AG10803 (cell line): ENCODE data around the gene TBC1D25.

Experiments
- DNase-seq: peaks from one replicate; pipeline ENCODE4 v3.0.0; 2010; ENCODE audit warnings: low read depth
- H3K4me3 ChIP-seq: 2 replicates; pipeline ENCODE4 v1.5.1; 2011; ENCODE audit warnings: mild to moderate bottlenecking, low read length, control low read depth
- TF ChIP-seq, protein P1 (sequence below): conservative IDR thresholded peaks from 2 replicates; pipeline ENCODE4 v1.5.1; 2011; ENCODE audit warnings: mild to moderate bottlenecking, low read length, control low read depth, inconsistent platforms

The TBC1D25 gene

DNA sequence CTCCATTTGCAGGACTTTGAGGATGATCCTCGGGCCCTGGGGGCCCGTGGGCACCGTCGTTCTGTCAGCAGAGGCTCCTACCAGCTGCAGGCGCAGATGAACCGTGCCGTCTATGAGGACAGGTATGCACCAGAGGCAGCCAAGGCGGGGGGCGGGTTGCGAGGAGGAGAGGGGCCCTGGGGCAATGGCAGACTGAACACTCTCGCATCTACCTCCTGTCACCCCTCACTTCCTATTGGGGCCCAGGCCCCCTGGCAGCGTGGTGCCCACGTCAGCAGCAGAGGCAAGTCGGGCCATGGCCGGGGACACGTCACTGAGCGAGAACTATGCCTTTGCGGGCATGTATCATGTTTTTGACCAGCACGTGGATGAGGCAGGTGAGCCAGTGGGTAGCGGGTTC, 59.8 kb downstream of the TBC1D25 start:
- TF ChIP-seq, protein P1, sequence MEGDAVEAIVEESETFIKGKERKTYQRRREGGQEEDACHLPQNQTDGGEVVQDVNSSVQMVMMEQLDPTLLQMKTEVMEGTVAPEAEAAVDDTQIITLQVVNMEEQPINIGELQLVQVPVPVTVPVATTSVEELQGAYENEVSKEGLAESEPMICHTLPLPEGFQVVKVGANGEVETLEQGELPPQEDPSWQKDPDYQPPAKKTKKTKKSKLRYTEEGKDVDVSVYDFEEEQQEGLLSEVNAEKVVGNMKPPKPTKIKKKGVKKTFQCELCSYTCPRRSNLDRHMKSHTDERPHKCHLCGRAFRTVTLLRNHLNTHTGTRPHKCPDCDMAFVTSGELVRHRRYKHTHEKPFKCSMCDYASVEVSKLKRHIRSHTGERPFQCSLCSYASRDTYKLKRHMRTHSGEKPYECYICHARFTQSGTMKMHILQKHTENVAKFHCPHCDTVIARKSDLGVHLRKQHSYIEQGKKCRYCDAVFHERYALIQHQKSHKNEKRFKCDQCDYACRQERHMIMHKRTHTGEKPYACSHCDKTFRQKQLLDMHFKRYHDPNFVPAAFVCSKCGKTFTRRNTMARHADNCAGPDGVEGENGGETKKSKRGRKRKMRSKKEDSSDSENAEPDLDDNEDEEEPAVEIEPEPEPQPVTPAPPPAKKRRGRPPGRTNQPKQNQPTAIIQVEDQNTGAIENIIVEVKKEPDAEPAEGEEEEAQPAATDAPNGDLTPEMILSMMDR: no peak
- H3K4me3 ChIP-seq: no peak overlapping the region
- DNase-seq: no peak

DNA sequence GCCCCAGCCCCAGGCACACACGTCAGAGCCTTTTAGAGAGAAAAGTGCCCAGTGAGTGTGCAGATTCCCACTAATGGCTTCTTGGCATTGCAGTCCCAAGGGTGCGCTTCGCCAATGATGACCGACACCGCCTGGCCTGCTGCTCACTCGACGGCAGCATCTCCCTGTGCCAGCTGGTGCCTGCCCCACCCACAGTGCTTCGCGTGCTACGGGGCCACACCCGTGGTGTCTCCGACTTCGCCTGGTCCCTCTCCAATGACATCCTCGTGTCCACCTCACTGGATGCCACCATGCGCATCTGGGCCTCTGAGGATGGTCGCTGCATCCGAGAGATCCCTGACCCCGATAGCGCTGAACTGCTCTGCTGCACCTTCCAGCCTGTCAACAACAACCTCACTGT, 60.7 kb downstream of the TBC1D25 start:
- no peak for DNase-seq
- TF ChIP-seq, protein P1: no peak
- no peak overlapping the region for H3K4me3 ChIP-seq

GRCh38 chrX:48601741-48602394, 62.4 kb downstream of the TBC1D25 start:
- H3K4me3 ChIP-seq: no peak overlapping the region
- TF ChIP-seq, protein P1: no peak
- DNase-seq: no peak

- TF ChIP-seq, protein P1: no peak
- no peak for DNase-seq
- no peak overlapping the region for H3K4me3 ChIP-seq
Measured at GRCh38 chrX:48604701-48605100, 65.2 kb downstream of the TBC1D25 start.

DNA sequence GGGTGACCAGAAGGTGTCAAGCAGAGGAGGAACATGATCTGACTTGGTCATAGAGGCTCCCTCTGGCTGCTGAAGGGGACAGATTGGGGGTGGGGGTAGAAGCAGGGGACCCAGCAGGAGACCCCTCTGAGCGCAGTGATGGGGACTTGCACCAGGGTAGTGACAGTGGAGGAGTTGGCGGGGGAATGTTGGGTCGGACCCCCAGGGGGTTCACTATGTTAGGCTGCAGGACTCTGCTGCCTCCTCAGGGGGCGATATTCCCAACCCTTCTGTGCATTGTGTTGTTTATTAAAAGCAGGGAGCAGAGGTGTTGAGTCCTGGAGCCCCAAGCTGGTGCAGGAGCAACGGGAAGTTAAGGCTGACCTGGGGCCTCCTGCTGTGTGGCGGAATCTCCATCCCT, 66.6 kb downstream of the TBC1D25 start:
- DNase-seq: no peak
- TF ChIP-seq, protein P1: no peak
- no peak overlapping the region for H3K4me3 ChIP-seq

GRCh38 chrX:48611703-48612102, 72.2 kb downstream of the TBC1D25 start:
- TF ChIP-seq, protein P1: no peak
- DNase-seq: no peak

More at GRCh38 chrX:48611703-48612102, 72.2 kb downstream of the TBC1D25 start:
- H3K4me3 ChIP-seq: no peak overlapping the region
